Osteoblast (primary cell): ENCODE results near the gene INCENP. TPM values are rescaled to one million over a fixed set of nuclear protein-coding genes. Genes with fewer than 3 reads are reported as not detected.
"Not testable (repeated sequence)": the region's sequence is repeated elsewhere in the genome, so short reads cannot be mapped to it uniquely, and the experiment has no call there.

Source experiments
- DNase-seq: peaks from one replicate; pipeline ENCODE4 v3.0.0; 2011; ENCODE audit warnings: low spot score, mixed read lengths; ENCODE audit not compliant: insufficient read length; ENCODE audit errors: missing footprints
- H2AFZ ChIP-seq: 2 replicates; pipeline ENCODE4 v1.6.0; 2011; ENCODE audit warnings: mild to moderate bottlenecking, low read length
- H3K27ac ChIP-seq: 2 replicates; pipeline ENCODE4 v1.5.1; 2011; ENCODE audit warnings: mild to moderate bottlenecking, low read depth, low read length, moderate library complexity
- H3K27me3 ChIP-seq: 2 replicates; pipeline ENCODE4 v1.6.0; 2012; ENCODE audit warnings: mild to moderate bottlenecking, control low read depth, inconsistent platforms, low read length, moderate library complexity; ENCODE audit not compliant: insufficient read depth
- H3K36me3 ChIP-seq: 2 replicates; pipeline ENCODE4 v1.5.1; 2011; ENCODE audit warnings: mild to moderate bottlenecking, low read length, control low read depth, moderate library complexity; ENCODE audit not compliant: insufficient read depth
- H3K4me1 ChIP-seq: 2 replicates; pipeline ENCODE4 v1.5.1; 2011; ENCODE audit warnings: mild to moderate bottlenecking, low read length, control low read depth, moderate library complexity; ENCODE audit not compliant: insufficient read depth
- H3K4me2 ChIP-seq: 2 replicates; pipeline ENCODE4 v1.6.0; 2011; ENCODE audit warnings: mild to moderate bottlenecking, low read length; ENCODE audit not compliant: insufficient read depth
- H3K4me3 ChIP-seq: fragments of 200-600 bp; sonication (generic); 3 replicates; pipeline ENCODE4 v1.5.1; 2012; ENCODE audit warnings: mild to moderate bottlenecking, low read length, inconsistent platforms; ENCODE audit not compliant: insufficient read depth
- H3K79me2 ChIP-seq: 2 replicates; pipeline ENCODE4 v1.6.0; 2012; ENCODE audit warnings: mild to moderate bottlenecking, low read length, control low read depth, inconsistent platforms; ENCODE audit not compliant: insufficient read depth
- H3K9me3 ChIP-seq: 2 replicates; pipeline ENCODE4 v1.5.1; 2011; ENCODE audit warnings: low read depth, low read length, control low read depth
- H4K20me1 ChIP-seq: 2 replicates; pipeline ENCODE4 v1.6.0; 2012; ENCODE audit warnings: mild to moderate bottlenecking, low read length, control low read depth; ENCODE audit not compliant: insufficient read depth
- total RNA-seq: library from RNA; depleted of rRNA; stranded (reverse); fragments of >200 nt; gene quantifications from 2 replicates; pipeline ENCODE4 v1.2.3, GENCODE V29; 2012
- TF ChIP-seq, protein P1 (sequence below): IDR thresholded peaks from 2 replicates; pipeline ENCODE4 v1.5.1; 2011; ENCODE audit warnings: mild to moderate bottlenecking, low read depth, low read length, moderate library complexity; ENCODE audit errors: extremely low read depth

Gene INCENP
- total RNA-seq, 1 donor, result 8.7 TPM

DNA sequence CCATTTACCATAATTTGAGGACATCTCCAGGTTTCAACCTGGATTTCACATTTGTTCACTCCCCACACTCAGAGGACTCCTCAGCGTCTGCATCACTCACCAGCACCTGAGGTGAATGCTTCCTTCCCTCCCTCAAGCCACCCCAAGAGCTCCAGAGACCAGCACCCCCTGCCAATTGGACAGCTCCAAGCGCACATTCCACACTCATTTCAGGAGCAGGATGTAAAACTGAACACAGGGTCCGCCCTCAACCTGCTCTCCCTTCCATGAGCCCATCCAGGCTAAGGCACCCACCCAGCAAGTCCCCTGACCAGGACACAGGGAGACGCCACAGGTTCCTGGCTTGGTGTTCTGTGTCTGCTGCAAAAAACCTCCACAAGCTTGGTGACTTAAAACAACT, 70.1 kb downstream of the INCENP start:
- no peak overlapping the region for H3K4me3 ChIP-seq
- H3K4me1 ChIP-seq, result no peaks in the 10 kb centered on the region
- H3K4me2 ChIP-seq, result no peak overlapping the region
- no peak for DNase-seq
- H3K79me2 ChIP-seq, result no peaks in the 10 kb centered on the region
- H3K27ac ChIP-seq, result no peak overlapping the region
- H3K27me3 ChIP-seq, result peaks cover 18% of the 10 kb centered on the region
- TF ChIP-seq, protein P1, sequence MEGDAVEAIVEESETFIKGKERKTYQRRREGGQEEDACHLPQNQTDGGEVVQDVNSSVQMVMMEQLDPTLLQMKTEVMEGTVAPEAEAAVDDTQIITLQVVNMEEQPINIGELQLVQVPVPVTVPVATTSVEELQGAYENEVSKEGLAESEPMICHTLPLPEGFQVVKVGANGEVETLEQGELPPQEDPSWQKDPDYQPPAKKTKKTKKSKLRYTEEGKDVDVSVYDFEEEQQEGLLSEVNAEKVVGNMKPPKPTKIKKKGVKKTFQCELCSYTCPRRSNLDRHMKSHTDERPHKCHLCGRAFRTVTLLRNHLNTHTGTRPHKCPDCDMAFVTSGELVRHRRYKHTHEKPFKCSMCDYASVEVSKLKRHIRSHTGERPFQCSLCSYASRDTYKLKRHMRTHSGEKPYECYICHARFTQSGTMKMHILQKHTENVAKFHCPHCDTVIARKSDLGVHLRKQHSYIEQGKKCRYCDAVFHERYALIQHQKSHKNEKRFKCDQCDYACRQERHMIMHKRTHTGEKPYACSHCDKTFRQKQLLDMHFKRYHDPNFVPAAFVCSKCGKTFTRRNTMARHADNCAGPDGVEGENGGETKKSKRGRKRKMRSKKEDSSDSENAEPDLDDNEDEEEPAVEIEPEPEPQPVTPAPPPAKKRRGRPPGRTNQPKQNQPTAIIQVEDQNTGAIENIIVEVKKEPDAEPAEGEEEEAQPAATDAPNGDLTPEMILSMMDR, result no peak
- H4K20me1 ChIP-seq, result no peaks in the 10 kb centered on the region
- H3K9me3 ChIP-seq, result no peaks in the 10 kb centered on the region
- H3K36me3 ChIP-seq, result no peaks in the 10 kb centered on the region
- H2AFZ ChIP-seq, result no peak overlapping the region

DNA sequence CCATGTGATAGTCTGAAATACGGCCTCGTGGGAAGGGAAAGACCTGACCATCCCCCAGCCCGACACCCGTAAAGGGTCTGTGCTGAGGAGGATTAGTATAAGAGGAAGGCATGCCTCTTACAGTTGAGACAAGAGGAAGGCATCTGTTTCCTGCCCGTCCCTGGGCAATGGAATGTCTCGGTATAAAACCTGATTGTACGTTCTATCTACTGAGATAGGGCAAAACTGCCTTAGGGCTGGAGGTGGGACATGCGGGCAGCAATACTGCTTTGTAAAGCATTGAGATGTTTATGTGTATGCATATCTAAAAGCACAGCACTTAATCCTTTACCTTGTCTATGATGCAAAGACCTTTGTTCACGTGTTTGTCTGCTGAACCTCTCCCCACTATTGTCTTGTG, 71.2 kb downstream of the INCENP start:
- not testable (repeated sequence) for H2AFZ ChIP-seq, H3K4me3 ChIP-seq, H3K9me3 ChIP-seq, H3K79me2 ChIP-seq, H3K36me3 ChIP-seq, H3K4me1 ChIP-seq, H3K4me2 ChIP-seq, H4K20me1 ChIP-seq, H3K27ac ChIP-seq, DNase-seq
- H3K27me3 ChIP-seq, result peaks cover 10% of the 10 kb centered on the region

DNA sequence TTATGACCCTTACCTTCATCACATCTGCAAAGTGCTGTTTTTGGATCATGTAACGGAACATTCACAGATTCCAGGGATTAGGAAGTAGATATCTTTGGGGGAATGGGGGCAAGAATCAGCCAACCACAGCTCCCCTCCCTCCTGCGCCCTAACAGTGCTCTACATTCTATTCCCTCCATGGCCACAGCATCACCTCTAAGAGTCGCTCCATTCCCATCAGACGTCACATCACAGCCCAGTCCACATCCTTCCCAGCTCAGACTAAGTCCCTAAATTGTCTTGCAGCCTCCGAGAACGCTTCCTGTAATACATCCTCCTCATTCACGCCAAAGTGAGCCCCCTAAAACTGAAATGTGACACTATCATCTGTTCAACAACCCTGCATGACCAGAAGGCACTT, 72.1 kb downstream of the INCENP start:
- H3K4me2 ChIP-seq, result no peak overlapping the region
- TF ChIP-seq, protein P1, result no peak
- H3K9me3 ChIP-seq, result no peaks in the 10 kb centered on the region
- no peaks in the 10 kb centered on the region for H4K20me1 ChIP-seq
- no peak overlapping the region for H3K4me3 ChIP-seq
- no peaks in the 10 kb centered on the region for H3K79me2 ChIP-seq
- peak; percentile 14 for DNase-seq
- H2AFZ ChIP-seq, result no peak overlapping the region
- H3K27me3 ChIP-seq, result peaks cover 3% of the 10 kb centered on the region
- no peaks in the 10 kb centered on the region for H3K4me1 ChIP-seq
- no peaks in the 10 kb centered on the region for H3K36me3 ChIP-seq
- no peak overlapping the region for H3K27ac ChIP-seq

DNA sequence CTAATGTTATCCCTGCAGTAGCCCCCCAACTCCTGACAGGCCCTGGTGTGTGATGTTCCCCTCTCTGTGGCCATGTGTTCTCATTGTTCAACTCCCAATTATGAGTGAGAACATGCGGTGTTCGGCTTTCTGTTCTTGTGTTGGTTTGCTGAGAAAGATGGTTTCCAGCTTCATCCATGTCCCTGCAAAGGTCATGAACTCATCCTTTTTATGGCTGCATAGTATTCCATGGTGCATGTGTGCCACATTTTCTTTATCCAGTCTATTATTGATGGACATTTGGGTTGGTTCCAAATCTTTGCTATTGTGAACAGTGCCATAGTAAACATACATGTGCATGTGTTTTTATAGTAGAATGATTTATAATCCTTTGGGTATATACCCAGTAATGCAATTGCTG, 73.6 kb downstream of the INCENP start:
- not testable (repeated sequence) for H3K79me2 ChIP-seq, H3K27me3 ChIP-seq, H3K9me3 ChIP-seq, H3K36me3 ChIP-seq, H3K4me3 ChIP-seq, H3K27ac ChIP-seq, DNase-seq, H3K4me2 ChIP-seq, H3K4me1 ChIP-seq, H4K20me1 ChIP-seq, H2AFZ ChIP-seq

DNA sequence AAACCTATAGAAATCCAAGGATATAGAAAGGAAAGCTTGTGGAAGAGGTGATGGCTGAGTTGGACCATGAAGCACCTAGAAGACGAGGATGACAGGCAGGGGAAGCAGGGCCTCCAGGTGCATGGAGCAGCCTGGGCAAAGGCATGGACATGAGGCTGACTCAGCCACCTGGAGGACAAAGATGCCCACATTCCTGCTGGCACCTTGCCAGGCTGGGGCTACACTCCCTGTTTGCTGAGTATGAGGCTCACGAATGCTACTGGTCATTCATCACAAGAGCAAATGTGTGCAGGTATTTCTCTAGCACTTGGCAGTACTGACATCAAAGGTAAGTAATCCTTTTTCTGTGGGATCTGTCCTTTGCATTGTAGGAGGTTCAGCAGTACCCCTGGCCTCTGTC, 77.6 kb downstream of the INCENP start:
- Histone ChIP-seq H3K4me1 (no peaks in the 10 kb centered on the region), H4K20me1 (no peaks in the 10 kb centered on the region), H3K27me3 (peaks cover 11% of the 10 kb centered on the region)

More for the DNA sequence above, 77.6 kb downstream of the INCENP start:
- Histone ChIP-seq H3K27ac (no peak overlapping the region), H2AFZ (no peak overlapping the region), H3K9me3 (no peaks in the 10 kb centered on the region), H3K36me3 (no peaks in the 10 kb centered on the region), H3K4me2 (no peak overlapping the region), H3K4me3 (no peak overlapping the region), H3K79me2 (no peaks in the 10 kb centered on the region)
- TF ChIP-seq, protein P1, result no peak
- no peak for DNase-seq

Other genes starting within 250 kb of the INCENP start
- gene FADS3, start 232.5 kb upstream of the INCENP start, total RNA-seq, result 127 and 144 TPM in 2 replicates
- 15.9 and 20.3 TPM in 2 replicates for gene RAB3IL1, start 206.4 kb upstream of the INCENP start, total RNA-seq
- gene BEST1, start 173.7 kb upstream of the INCENP start, total RNA-seq, result 5.6 and 8.0 TPM in 2 replicates
- gene FTH1, start 156.4 kb upstream of the INCENP start, total RNA-seq, result 1,459 and 1,507 TPM in 2 replicates
- gene SCGB1D1, start 66.2 kb downstream of the INCENP start, total RNA-seq, result not detected in 2 replicates
- gene SCGB2A1, start 84.7 kb downstream of the INCENP start, total RNA-seq, result not detected in 2 replicates
- not detected in 2 replicates for gene SCGB1D2, start 118.2 kb downstream of the INCENP start, total RNA-seq
- gene SCGB2A2, start 146.1 kb downstream of the INCENP start, total RNA-seq, result not detected in 2 replicates
- not detected in 2 replicates for gene SCGB1D4, start 175.1 kb downstream of the INCENP start, total RNA-seq
- gene ASRGL1, start 213.4 kb downstream of the INCENP start, total RNA-seq, result 0.36 and 0.59 TPM in 2 replicates